ENCODE data around the gene DLGAP4.
"Not testable (repeated sequence)": the region's sequence is repeated elsewhere in the genome, so short reads cannot be mapped to it uniquely, and the experiment has no call there.

The DLGAP4 gene

GRCh38 chr20:36378686-36379085 is 72.5 kb downstream of the DLGAP4 start:
- ChIA-PET POLR2A (no interaction called here), CTCF (no interaction called here)
- TF ChIP-seq BHLHE40 (IDR thresholded peaks at IDR 0.05; ENCODE audit: borderline replicate concordance) (no peak), FOXA1 (IDR thresholded peaks at IDR 0.05) (no peak), ZNF384 (IDR thresholded peaks at IDR 0.05) (no peak), PKNOX1 (IDR thresholded peaks at IDR 0.05) (no peak), LEF1 (IDR thresholded peaks at IDR 0.05; ENCODE audit: borderline replicate concordance) (no peak), TARDBP (IDR thresholded peaks at IDR 0.05) (no peak), ARNT (IDR thresholded peaks at IDR 0.05) (no peak), SUZ12 (IDR thresholded peaks at IDR 0.05) (no peak), NFRKB (IDR thresholded peaks at IDR 0.05) (no peak), CTBP1 (IDR thresholded peaks at IDR 0.05; ENCODE audit: borderline replicate concordance) (no peak), HDGF (IDR thresholded peaks at IDR 0.05; ENCODE audit: borderline replicate concordance) (no peak), SP1 (IDR thresholded peaks at IDR 0.05) (no peak), FOXK2 (IDR thresholded peaks at IDR 0.05) (no peak), L3MBTL2 (conservative IDR thresholded peaks at IDR 0.05) (no peak)
- DNase-seq (ENCODE audit: extremely low spot score): no peak

GRCh38 chr20:36379914-36380313 is 73.8 kb downstream of the DLGAP4 start:
- CTCF ChIA-PET; DNase-seq (ENCODE audit: extremely low spot score); POLR2A ChIA-PET: not testable (repeated sequence)

- TF ChIP-seq LEF1 (IDR thresholded peaks at IDR 0.05; ENCODE audit: borderline replicate concordance) (no peak), ZNF384 (IDR thresholded peaks at IDR 0.05) (peak; percentile 74), L3MBTL2 (conservative IDR thresholded peaks at IDR 0.05) (no peak), BHLHE40 (IDR thresholded peaks at IDR 0.05; ENCODE audit: borderline replicate concordance) (no peak)
- peak; percentile 68 for DNase-seq (ENCODE audit: extremely low spot score)
- CTCF ChIA-PET: no interaction called here
Measured at GRCh38 chr20:36384022-36384619, 78.0 kb downstream of the DLGAP4 start.

GRCh38 chr20:36385503-36385902 is 79.4 kb downstream of the DLGAP4 start:
- CTCF ChIA-PET: interaction anchor here (0.7 kb wide), 1 partner anchor 21 kb away, joined by 3 read pairs; no protein-coding TSS in a partner anchor
- TF ChIP-seq HDGF (IDR thresholded peaks at IDR 0.05; ENCODE audit: borderline replicate concordance) (no peak), ARNT (IDR thresholded peaks at IDR 0.05) (no peak), FOXA1 (IDR thresholded peaks at IDR 0.05) (no peak), FOXM1 (IDR thresholded peaks at IDR 0.05; ENCODE audit: borderline replicate concordance) (no peak)
- POLR2A ChIA-PET: no interaction called here
- DNase-seq (ENCODE audit: extremely low spot score): no peak

More at GRCh38 chr20:36384022-36384619, 78.0 kb downstream of the DLGAP4 start:
- POLR2A ChIA-PET: no interaction called here

- ChIA-PET POLR2A (no interaction called here), CTCF (interaction anchor here (0.9 kb wide), 1 partner anchor 13 kb away, joined by 3 read pairs; no protein-coding TSS in a partner anchor)
- TF ChIP-seq ZNF384 (IDR thresholded peaks at IDR 0.05) (no peak), ARNT (IDR thresholded peaks at IDR 0.05) (no peak), L3MBTL2 (conservative IDR thresholded peaks at IDR 0.05) (no peak)
- no peak for DNase-seq (ENCODE audit: extremely low spot score)
Measured at GRCh38 chr20:36386236-36386635, 80.1 kb downstream of the DLGAP4 start.

- POLR2A ChIA-PET: no interaction called here
- no peak for TF ChIP-seq FOXA1 (IDR thresholded peaks at IDR 0.05)
- TF ChIP-seq FOXK2 (IDR thresholded peaks at IDR 0.05): no peak
Measured at GRCh38 chr20:36390269-36390668, 84.1 kb downstream of the DLGAP4 start.

GRCh38 chr20:36390719-36391415 is 84.7 kb downstream of the DLGAP4 start:
- POLR2A ChIA-PET: interaction anchor here (1.0 kb wide), 1 partner anchor 155 kb away, joined by 3 read pairs; the partner anchor contains the start of gene AAR2

More at GRCh38 chr20:36390269-36390668, 84.1 kb downstream of the DLGAP4 start:
- CTCF ChIA-PET: no interaction called here
- no peak for DNase-seq (ENCODE audit: extremely low spot score)

GRCh38 chr20:36391456-36391855 is 85.3 kb downstream of the DLGAP4 start:
- TF ChIP-seq ELF4 (IDR thresholded peaks at IDR 0.05) (no peak), TARDBP (IDR thresholded peaks at IDR 0.05) (no peak), NFRKB (IDR thresholded peaks at IDR 0.05) (no peak), PKNOX1 (IDR thresholded peaks at IDR 0.05) (no peak), HDGF (IDR thresholded peaks at IDR 0.05; ENCODE audit: borderline replicate concordance) (no peak), FOXM1 (IDR thresholded peaks at IDR 0.05; ENCODE audit: borderline replicate concordance) (no peak), SUZ12 (IDR thresholded peaks at IDR 0.05) (no peak), LEF1 (IDR thresholded peaks at IDR 0.05; ENCODE audit: borderline replicate concordance) (no peak), FOXK2 (IDR thresholded peaks at IDR 0.05) (no peak), SP1 (IDR thresholded peaks at IDR 0.05) (no peak), CTBP1 (IDR thresholded peaks at IDR 0.05; ENCODE audit: borderline replicate concordance) (no peak), L3MBTL2 (conservative IDR thresholded peaks at IDR 0.05) (no peak), ZNF384 (IDR thresholded peaks at IDR 0.05) (no peak), BHLHE40 (IDR thresholded peaks at IDR 0.05; ENCODE audit: borderline replicate concordance) (no peak), FOXA1 (IDR thresholded peaks at IDR 0.05) (no peak)

More at GRCh38 chr20:36390719-36391415, 84.7 kb downstream of the DLGAP4 start:
- TF ChIP-seq HDGF (IDR thresholded peaks at IDR 0.05; ENCODE audit: borderline replicate concordance) (no peak), SP1 (IDR thresholded peaks at IDR 0.05) (no peak)
- CTCF ChIA-PET: interaction anchor here (0.6 to 0.9 kb wide), 2 partner anchors 116 to 414 kb away, joined by 3 to 4 read pairs; no protein-coding TSS in a partner anchor
- DNase-seq (ENCODE audit: extremely low spot score): no peak

More at GRCh38 chr20:36391456-36391855, 85.3 kb downstream of the DLGAP4 start:
- CTCF ChIA-PET: interaction anchor here (0.6 to 0.9 kb wide), 2 partner anchors 115 to 413 kb away, joined by 3 to 4 read pairs; no protein-coding TSS in a partner anchor
- no peak for DNase-seq (ENCODE audit: extremely low spot score)
- POLR2A ChIA-PET: interaction anchor here (1.0 kb wide), 1 partner anchor 155 kb away, joined by 3 read pairs; the partner anchor contains the start of gene AAR2
